Endothelial cell (in vitro differentiated cells): Measurements from ENCODE around the gene GPR68. TPM values are rescaled to one million over a fixed set of nuclear protein-coding genes. Genes with fewer than 3 reads are reported as not detected.

ENCODE experiments used
- DNase-seq: peaks from one replicate; pipeline ENCODE4 v3.0.0; 2021; ENCODE audit warnings: low spot score
- H3K27ac Mint-ChIP-seq: one replicate; pipeline ENCODE4 v1.8.0; 2021; ENCODE audit warnings: mixed read lengths, inconsistent platforms; ENCODE audit not compliant: unreplicated experiment
- H3K27me3 Mint-ChIP-seq: one replicate; pipeline ENCODE4 v1.8.0; 2021; ENCODE audit warnings: mild to moderate bottlenecking, moderate library complexity, mixed read lengths, inconsistent platforms; ENCODE audit not compliant: unreplicated experiment
- H3K36me3 Mint-ChIP-seq: one replicate; pipeline ENCODE4 v1.8.0; 2021; ENCODE audit warnings: mild to moderate bottlenecking, low read depth, mixed read lengths, inconsistent platforms; ENCODE audit not compliant: unreplicated experiment
- H3K4me1 Mint-ChIP-seq: one replicate; pipeline ENCODE4 v1.8.0; 2021; ENCODE audit warnings: mild to moderate bottlenecking, mixed read lengths, inconsistent platforms; ENCODE audit not compliant: unreplicated experiment
- H3K4me3 Mint-ChIP-seq: one replicate; pipeline ENCODE4 v1.8.0; 2021; ENCODE audit warnings: mild to moderate bottlenecking, mixed read lengths, inconsistent platforms; ENCODE audit not compliant: unreplicated experiment
- H3K9me3 Mint-ChIP-seq: one replicate; pipeline ENCODE4 v1.8.0; 2021; ENCODE audit warnings: mixed read lengths, inconsistent platforms; ENCODE audit not compliant: unreplicated experiment
- CTCF ChIP-seq: fragments of 200-600 bp; sonication (generic); IDR thresholded peaks from one replicate; pipeline ENCODE4 v1.5.0; 2021; ENCODE audit warnings: antibody characterized with exemption; ENCODE audit not compliant: unreplicated experiment
- total RNA-seq: library from RNA; stranded (reverse); fragmentation: NEBNext Ultra II Directional; extraction: Animal tissue kit (Norgen Biotek cat#: 25700); gene quantifications from one replicate; pipeline ENCODE4 v1.2.1, GENCODE V29; 2021; ENCODE audit not compliant: unreplicated experiment

Gene GPR68
- total RNA-seq, 1 donor from 2014 or later, result 5.4 TPM

- DNase-seq, result no peak
- TF ChIP-seq CTCF, result no peak
- Mint-ChIP-seq H3K27me3 (peaks cover 17% of the 10 kb centered on the region), H3K36me3 (peaks cover 6% of the 10 kb centered on the region), H3K9me3 (peaks cover 8% of the 10 kb centered on the region), H3K27ac (no peak overlapping the region), H3K4me1 (peaks cover 42% of the 10 kb centered on the region), H3K4me3 (no peak overlapping the region)
Observed at GRCh38 chr14:91258876-91259275, 14.4 kb upstream of the GPR68 start.

- Mint-ChIP-seq H3K36me3 (no peaks in the 10 kb centered on the region), H3K9me3 (peaks cover under 1% of the 10 kb centered on the region), H3K4me3 (no peak overlapping the region), H3K4me1 (peaks cover 34% of the 10 kb centered on the region), H3K27ac (no peak overlapping the region), H3K27me3 (peaks cover 11% of the 10 kb centered on the region)
- TF ChIP-seq CTCF, result no peak
- DNase-seq, result no peak
Observed at GRCh38 chr14:91258011-91258618, 13.6 kb upstream of the GPR68 start.

- DNase-seq, result no peak
- Mint-ChIP-seq H3K27me3 (peaks cover 8% of the 10 kb centered on the region), H3K4me1 (peaks cover 32% of the 10 kb centered on the region), H3K4me3 (peak overlapping the region; percentile 1), H3K36me3 (no peaks in the 10 kb centered on the region), H3K9me3 (no peaks in the 10 kb centered on the region), H3K27ac (no peak overlapping the region)
- no peak for TF ChIP-seq CTCF
Observed at GRCh38 chr14:91257328-91258010, 13.0 kb upstream of the GPR68 start.

- Mint-ChIP-seq H3K27ac (no peak overlapping the region), H3K4me1 (peaks cover 36% of the 10 kb centered on the region)
Observed at GRCh38 chr14:91256661-91257060, 12.2 kb upstream of the GPR68 start.

More at GRCh38 chr14:91256661-91257060, 12.2 kb upstream of the GPR68 start:
- peaks cover 4% of the 10 kb centered on the region for H3K36me3 Mint-ChIP-seq
- peaks cover 7% of the 10 kb centered on the region for H3K27me3 Mint-ChIP-seq
- TF ChIP-seq CTCF, result no peak
- H3K4me3 Mint-ChIP-seq, result no peak overlapping the region
- no peak for DNase-seq
- no peaks in the 10 kb centered on the region for H3K9me3 Mint-ChIP-seq
